NK-92 treated with Interleukin-12 subunit alpha and Interleukin-12 subunit beta, amount 100 ng/mL, for 24 hours (cell line): ENCODE results near the gene RPP38.

Experiments
- DNase-seq: peaks from one replicate; lab custom pipeline; 2025; lab: John Stamatoyannopoulos, UW

RPP38 gene, protein sequence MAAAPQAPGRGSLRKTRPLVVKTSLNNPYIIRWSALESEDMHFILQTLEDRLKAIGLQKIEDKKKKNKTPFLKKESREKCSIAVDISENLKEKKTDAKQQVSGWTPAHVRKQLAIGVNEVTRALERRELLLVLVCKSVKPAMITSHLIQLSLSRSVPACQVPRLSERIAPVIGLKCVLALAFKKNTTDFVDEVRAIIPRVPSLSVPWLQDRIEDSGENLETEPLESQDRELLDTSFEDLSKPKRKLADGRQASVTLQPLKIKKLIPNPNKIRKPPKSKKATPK

DNA sequence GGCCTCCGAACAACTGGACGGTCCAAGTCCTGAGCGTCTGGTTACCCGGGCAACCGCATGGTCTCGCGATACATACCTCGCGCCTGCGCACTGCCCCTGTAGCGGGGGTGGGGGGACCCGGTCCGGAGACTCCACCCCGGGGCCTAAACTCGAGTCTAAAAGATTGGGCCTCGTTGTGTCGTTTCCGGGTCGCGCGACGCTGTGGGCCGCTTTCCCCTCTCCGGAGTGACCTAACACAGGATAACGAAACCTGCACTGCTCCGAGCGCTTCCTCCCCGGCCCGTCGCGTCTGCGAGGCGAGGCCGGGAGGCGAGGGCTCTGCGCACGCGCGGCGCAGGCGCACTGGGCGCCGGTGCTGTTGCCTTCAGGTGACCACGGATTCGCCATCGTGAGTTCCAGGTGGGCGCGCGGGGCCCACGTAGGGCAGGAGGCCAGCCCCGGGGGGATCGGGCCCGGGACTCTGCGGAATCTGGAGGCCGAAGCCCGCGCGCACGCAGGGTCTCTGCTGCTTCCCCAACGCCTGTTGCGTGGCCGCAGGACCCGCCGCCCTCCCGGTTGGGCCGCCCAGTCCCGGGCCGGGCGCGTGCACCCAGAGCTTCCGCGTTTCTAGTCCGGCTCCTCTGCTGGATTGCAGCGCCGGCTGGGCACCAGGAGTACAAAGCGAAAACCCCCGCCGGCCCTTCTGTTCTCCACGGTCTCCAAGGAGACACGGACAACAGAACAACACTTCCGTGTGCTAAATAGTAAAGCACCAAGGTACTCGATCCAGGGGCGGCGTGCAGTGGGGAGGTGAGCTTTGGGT lies at the start of gene RPP38:
RPP38 (plus strand) TSS at position 345 of the 802 bp plus-strand sequence. CDS start 5,960 bp downstream, outside the sequence.
- peak; percentile 91 for DNase-seq

DNA sequence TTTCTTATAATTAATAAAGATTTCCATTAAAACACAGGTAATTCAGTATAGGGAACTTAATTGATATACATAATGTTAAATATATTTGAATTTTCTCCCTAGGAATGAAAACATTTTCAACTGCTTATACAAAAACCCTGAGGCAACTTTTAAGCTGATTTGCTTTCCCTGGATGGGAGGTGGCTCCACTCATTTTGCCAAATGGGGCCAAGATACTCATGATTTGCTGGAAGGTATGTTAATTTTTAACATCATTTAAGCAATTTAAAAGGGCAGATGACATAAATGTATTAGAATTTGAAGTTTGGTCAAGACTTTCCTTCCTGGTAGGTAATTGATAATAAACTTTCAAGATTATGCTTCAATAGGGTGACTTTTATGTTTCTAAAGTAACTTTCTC lies 47.6 kb upstream of the RPP38 start:
- no peak for DNase-seq

DNA sequence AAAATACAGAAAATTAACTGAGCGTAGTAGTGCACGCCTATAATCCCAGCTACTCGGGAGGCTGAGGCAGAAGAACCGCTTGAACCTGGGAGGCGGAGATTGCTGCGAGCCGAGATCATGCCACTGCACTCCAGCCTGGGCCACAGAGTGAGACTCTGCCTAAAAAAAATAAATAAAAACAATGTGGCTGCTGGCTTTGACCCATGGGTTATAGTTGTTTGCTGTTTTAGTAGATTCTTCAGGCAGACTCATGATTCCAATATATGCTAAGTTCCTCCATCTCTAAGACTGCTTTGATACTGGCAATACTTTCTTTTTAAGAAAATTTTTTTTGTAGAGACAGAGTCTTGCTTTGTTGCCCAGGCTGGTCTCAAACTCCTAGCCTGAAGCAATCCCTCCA lies 45.0 kb upstream of the RPP38 start:
- no peak for DNase-seq

DNA sequence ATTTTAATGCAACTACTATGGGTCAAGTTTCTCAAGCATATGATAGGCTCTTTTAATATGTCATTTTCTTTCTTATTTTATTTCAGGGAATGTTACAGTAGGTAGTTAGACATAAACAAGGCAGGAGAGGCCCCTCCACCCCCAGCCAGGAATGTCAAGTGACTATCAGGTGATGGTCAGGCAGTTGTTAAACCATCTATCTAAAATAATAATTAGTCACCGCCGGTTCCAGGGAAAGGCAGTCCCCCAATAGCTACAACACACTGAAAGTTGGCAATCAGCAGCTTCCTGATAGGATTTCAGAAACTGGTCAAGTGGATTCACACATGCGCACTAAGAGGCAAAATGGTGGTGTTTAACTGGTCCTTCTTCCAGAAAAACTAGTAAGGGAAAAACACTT lies 44.1 kb upstream of the RPP38 start:
- DNase-seq: no peak

DNA sequence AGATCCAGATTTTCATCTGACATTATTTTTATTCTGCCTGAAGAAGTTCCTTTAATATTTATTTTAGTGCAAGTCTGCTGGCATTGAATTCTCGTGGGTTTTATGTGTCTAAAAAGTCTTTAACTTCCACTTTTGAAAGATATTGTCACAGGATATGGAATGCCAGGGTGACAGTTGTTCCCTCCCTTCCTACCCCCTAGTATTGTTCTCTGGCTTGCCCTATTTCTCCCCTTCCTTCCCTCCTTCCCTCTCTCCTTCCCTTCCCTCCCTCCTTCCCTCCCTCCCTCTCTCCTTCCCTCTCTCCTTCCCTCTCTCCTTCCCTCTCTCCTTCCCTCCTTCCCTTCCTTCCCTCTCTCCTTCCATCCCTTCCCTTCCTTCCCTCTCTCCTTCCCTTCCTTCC lies 38.5 kb upstream of the RPP38 start:
- no peak for DNase-seq

DNA sequence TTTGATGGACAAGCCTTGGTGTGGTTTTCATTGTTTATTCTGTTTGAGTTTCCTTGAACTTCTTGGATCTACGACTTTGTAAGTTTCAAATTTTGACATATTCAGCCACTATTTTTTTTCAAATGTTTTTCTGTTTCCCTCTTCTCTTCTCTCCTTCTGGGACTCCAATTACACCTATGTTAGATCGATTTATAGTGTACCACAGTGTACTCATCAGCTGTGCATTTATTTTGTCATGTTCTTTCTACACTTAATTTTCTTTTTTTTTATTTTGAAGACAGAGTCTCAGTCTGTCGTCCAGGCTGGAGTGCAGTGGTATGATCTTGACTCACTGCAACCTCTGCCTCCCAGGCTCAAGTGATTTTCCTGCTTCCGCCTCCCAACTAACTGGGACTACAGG lies 37.2 kb upstream of the RPP38 start:
- no peak for DNase-seq

DNA sequence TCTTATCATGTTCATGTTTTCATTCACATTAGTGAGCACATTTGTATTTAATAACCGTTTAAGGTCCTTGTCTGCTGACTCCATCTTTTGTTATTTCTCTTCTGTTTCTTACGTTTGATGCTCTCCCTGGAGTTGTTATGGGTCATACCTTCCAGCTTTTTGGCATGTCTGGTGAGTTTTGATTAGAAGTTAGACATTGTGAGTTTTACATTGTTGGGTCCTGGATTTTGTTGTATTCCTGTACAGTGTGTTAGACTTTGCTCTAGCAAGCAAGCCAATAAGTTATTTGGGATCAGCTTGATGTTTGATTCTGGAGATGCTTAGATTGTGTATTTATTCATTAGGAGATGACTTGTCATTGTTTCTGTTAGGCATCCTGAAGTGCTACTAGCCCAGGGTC lies 36.5 kb upstream of the RPP38 start:
- DNase-seq: no peak

DNA sequence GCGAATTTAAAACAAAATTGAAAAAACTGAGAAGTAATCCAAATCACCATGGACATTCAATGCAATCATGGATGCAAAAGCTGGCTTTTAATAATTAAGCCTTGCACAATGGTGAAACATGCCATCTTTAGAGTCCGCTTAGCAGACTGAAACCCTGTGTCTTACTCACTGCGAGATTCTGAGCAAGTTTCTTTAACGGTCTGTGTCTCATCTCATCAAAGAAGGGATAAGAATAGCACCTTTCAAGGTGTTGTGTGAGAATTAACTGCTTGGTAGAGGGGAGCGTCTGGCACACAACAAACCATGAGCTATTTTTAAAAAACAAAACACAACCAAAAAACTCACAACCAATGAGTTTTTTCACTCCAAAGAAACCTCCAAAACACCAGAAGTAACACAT lies 30.0 kb upstream of the RPP38 start:
- DNase-seq: no peak

DNA sequence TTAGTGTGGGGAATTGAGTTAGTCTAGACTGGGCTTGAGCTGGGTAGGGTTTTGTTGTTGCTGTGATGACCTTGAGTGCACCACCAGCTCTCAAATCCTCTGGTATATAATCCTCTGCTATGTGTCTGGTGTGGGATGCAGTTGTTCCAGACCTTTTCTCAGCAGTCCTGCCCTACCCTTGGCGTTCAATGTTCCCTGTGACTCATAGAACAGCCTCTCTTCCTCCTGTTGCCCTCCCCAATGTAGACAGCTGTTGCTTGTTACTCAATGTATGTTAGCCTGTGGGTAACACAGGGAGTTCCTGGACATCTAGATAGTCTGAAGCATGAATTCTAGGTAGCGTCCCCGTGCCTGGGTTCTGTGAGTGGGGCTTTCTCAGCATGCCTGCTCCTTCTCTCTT lies 28.4 kb upstream of the RPP38 start:
- no peak for DNase-seq

DNA sequence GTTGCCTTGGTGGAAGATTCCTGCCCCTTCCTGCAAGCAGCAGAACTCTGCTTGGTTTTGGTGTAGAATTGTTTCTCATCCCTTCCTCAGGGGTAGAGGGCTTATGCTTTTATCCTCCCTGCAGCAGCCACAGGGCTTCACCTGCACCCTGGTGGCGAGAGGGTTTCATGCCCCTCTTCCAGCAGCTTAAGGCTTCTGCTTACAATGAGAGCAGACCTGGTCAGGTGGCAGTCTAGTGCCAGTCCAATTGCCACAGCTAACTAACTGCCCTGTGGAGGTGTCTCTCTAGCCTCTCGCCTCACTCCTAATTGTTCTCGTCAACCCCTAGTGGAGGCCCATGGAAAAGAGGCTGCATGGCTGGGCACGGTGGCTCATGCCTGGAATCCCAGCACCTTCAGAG lies 27.9 kb upstream of the RPP38 start:
- no peak for DNase-seq

DNA sequence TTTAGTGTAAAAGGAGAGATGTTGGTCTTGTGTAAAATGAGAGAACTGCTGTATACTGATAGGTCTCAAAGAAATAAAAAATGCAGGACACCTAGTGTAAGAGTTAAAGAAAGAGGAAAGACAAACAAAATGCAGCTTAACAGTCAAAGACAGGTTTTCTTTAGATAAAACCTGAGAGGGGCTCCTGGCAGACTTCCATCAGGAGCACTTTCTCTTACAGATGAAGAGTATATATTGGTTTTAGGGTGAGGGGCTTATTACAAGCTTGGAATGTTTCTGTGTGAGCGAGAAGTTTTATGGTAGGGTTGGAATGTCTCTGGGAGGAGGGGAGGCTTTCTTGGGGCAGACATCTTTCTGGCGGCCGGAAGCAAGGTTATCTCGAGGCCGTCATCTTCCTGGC lies 24.8 kb upstream of the RPP38 start:
- DNase-seq: no peak

DNA sequence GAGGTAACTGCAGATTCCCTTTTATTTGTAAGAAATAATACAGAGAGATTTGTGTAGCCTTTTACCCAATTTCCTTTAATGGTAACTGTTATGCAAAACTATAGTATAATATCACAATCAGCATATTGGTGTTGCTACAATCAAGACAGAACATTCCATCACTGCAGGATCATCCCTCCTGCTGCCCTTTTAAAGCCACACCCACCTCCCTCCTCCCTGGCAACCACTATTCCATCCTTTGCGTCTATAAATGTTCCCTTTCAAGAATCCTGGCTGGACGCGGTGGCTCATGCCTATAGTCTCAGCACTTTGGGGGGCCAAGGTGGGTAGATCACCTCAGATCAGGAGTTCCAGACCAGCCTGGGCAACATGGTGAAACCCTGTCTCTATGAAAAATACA lies 21.7 kb upstream of the RPP38 start:
- DNase-seq: no peak

DNA sequence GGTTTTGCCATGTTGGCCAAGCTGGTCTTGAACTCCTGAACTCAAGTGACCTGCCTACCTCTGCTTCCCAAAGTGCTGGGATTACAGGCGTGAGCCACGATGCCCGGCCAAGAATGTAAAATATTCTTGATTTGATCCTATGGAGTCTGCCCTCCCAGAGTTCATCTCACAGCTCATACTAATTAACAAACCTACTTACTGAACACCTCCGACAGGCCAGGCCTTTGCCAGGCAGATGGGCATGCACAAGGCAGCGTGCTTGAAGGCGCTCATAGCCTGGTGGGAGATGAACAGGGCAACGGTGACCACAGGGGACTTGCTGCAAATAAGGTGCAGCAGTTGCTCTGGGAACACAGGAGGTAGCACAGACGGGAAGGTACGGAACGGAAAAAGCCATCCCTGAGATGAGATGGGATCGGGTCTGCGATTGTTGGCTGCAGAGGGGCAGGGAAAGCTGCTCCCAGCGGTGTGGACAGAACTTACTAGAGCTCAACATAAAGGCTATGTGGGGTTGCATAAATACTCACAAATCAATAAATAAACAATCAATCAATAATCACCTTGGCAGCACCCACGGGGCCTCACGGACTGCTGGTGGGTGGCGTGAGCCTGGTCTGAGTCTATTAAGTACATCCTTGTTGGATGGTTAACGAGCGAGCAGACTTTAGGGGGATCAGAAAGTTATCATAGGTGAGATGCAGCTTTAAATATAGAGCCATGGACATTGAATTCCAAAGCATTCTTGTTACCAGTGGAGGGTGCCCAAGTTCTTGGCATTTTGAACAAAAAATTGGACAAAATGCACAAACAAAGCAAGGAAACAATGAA lies 13.3 kb upstream of the RPP38 start:
- no peak for DNase-seq

DNA sequence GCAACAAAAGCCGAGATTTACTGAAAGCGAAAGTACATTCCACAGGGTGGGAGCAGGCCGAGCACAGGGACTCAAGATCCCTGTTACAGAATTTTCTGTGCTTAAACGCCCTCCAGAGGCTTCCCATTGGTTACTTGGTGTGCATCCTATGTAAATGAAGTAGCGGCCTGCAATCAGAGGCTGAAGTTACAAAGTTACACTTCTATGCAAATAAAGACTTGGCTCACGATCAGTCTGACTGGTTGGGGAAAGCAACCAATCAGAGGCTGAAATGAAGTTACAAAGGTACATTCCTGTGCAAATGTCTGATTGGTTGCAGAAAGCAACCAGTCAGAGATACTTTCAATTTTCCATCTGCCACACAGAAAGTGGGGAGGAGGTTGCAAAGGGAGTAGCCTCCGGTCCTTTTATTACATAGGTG lies 12.6 kb upstream of the RPP38 start:
- DNase-seq: no peak

DNA sequence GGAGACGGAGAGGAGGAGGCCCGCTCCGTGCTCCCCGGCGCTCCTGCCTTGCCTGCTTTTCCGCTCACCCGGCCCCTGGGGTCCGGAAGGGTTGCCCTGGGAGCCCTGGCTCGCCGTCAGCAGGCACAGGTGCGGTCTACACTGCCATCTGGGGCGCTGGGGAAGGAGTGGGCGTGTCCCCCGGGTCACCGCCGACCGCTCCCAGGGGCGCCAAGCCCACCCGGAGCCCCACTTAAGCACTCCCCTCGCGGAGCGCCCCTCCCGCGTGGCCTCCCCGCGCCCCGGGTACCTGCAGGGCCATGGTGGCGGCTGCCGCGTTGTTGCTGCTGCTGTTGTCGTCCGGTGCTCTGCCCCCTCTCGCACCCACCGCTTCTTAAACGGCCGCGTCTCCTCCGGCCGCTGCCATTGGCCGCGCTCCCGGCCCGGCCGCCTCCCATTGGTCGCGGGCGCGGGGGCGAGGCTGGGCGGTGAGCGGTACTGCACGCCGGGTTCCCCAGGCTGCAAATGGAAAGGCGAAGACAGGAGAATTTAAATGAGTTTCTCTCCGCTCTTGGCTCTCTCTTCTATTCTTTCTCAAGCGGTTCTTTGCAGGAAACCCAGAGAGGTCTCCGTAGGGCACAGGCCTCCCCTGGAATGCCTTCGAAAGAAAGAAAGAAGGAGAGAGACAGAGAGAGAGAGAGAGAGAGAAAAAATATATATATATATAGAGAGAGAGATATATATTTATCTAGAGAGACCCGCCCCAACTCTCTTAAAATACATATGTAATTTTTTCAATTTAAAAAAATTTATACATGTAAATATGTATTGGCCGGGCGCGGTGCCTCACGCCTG lies 8.5 kb upstream of the RPP38 start, which contains the start of gene ACBD7:
ACBD7 (minus strand) TSS at position 349 of the 834 bp plus-strand sequence; CDS start at position 301, 48 bp downstream.
- DNase-seq: no peak

DNA sequence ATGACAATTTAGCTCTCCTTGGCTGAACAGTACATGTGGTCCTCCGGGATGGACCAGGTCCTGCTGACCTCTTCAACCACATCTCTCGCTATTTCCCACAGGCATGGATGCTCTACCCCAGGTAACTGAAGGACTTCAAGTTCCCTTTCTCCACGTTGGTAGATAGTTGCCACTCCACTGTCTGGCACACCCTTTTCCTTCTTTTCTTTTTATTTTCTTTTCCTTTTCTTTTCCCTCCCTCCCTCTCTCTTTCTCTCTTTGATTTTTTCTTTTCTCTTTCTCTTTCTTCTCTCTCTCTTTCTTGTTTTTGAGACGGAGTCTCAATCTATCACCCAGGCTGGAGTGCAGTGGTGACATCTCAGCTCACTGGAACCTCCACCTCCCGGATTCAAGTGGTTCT lies 5.7 kb upstream of the RPP38 start:
- no peak for DNase-seq

DNA sequence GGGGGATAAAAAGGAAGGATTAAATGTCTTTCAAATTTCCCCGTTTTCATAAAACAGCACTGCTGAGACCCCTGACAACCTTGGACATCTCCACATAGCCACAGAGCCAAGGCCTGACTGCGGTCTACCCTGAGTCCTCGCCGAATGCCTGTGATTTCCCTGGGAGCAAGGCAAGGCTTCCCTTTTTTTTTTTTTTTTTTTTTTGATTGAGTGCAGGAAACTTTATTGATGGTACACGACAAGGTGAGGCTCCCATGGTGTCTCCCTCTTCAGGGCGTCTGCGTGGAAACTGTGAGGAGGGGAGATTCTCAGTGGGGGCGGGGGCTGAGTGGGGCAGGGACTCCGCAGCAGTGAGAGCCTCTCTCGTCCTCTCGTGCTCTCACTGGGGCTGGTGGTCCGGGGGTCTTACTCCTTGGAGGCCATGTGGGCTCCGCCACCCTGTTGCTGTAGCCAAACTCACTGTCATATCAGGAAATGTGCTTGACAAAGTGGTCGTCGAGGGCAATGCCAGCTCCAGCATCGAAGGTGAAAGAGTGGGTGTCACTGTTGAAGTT lies 4.2 kb upstream of the RPP38 start:
- no peak for DNase-seq

DNA sequence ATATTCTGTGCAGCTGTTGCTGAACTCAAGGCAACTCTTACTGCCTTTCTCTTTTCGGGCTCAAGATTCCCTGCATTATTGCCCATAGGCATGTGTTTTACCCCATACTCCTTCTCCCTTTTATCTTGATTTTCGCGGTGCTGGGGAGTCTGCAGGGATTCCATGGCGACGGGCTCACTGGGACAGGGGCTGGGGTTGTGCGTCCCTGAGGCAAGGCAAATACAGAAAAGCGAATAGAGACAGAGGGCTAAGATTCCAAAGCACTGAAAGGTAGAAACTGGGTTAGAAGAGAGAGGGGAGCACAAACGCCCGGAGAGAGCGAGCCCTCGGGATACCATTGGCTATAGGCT lies 519 bp upstream of the RPP38 start:
- DNase-seq: no peak

DNA sequence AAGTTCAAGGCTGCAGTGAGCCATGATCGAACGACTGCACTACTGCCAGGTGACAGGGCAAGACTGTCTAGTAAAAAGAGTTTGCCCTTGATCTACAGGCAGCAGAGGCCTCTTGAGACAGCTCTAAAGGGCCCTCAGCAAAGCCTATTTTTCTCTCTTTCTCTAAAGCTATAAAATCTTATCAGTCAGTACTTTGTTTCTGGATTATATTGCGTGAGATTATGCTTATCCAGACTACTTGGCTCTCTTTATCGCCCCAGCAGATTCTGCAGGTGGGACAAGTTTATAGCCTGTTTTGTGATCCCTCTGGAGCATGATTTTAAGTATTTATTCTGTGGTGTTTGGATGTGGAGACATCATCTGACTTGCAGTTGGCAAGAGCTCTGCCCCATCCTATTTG lies 2.7 kb downstream of the RPP38 start:
- no peak for DNase-seq

DNA sequence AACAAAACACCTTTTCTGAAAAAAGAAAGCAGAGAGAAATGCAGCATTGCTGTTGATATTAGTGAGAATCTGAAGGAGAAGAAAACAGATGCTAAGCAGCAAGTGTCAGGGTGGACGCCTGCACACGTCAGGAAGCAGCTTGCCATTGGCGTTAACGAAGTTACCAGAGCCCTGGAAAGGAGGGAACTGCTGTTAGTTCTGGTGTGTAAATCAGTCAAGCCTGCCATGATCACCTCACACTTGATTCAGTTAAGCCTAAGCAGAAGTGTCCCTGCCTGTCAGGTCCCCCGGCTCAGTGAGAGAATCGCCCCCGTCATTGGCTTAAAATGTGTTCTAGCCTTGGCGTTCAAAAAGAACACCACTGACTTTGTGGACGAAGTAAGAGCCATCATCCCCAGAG lies 6.4 kb downstream of the RPP38 start:
- no peak for DNase-seq

DNA sequence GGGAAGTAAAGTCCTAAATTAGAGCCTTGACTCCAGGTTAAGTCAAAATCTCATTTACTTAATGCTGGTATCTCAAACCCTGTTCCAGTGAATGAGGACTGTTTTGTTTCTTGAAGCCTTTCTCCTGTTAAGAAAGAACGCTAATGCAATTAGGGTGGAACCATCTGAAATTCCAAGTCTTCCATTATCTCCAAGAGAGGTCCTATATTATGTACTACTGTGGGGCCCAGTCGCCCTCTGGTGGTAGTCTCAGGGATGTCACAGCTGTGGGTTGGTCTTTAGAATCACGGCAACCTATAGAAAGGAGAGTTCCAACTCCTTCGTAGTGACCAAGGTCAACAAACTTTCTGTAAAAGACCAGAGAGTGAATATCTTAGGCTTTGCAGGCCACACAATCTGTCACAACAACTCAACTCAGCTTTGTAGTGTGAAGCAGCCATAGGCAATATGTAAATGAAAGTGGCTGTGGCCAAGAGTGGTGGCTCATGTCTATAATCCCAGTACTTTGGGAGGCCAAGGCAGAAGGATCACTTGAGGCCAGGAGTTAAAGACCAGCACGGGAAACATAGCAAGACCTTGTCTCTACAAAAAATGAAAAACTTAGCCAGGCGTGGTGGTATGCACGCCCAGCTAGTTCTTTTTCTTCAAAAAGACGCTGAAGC lies 9.3 kb downstream of the RPP38 start:
- DNase-seq: no peak
